Raji (cell line): ENCODE results near the gene SELENOF.

ENCODE experiments used
- POLR2A ChIP-seq: IDR thresholded peaks from 2 replicates; pipeline ENCODE4 v1.6.1; 2011; ENCODE audit warnings: low read depth, low read length, control low read depth; ENCODE audit not compliant: insufficient read depth

Gene SELENOF

GRCh38 chr1:86913896-86914600 is at the start of gene SELENOF:
Gene SELENOF (minus strand): TSS chr1:86914126. CDS start chr1:86914111, 15 bp downstream.
- peak; percentile 90 for TF ChIP-seq POLR2A

DNA sequence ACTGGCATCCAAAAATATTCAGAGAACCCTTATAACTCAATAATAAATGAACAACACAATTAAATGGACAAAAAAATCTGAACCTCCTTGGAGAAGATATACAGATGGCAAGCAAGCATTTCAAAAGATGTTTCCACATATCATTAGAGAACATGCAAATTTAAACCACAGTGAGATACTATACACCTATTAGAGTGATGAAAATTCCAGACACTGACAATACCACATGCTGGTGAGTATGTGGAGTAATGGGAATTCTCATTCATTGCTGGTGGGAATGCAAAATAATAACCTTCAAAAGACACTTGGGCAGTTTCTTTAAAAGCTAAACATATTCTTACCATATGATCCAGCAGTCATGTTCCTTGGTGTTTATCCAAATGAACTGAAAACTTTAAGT is 46.6 kb upstream of the SELENOF start:
- no peak for TF ChIP-seq POLR2A

DNA sequence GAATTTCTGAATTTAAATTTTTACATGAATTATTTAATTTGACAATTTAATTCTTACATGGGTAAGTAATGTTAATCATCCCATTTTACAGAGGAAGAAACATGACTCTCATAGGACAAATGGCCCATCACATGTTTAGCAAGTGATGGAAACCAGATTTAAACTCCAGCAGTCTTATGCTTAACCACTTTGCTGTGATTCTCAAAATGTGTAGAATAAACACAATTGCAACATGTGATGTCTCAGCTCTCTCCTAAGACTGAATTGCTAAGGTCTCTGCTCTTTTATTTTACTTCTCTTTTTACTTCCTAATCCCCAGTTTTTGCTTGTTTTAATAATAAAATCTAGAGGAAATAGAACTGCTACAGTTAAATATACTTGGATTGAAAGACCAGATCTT is 43.3 kb upstream of the SELENOF start:
- no peak for TF ChIP-seq POLR2A

- no peak for TF ChIP-seq POLR2A
These were observed 42.3 kb upstream of the SELENOF start for GRCh38 chr1:86956221-86956620.

DNA sequence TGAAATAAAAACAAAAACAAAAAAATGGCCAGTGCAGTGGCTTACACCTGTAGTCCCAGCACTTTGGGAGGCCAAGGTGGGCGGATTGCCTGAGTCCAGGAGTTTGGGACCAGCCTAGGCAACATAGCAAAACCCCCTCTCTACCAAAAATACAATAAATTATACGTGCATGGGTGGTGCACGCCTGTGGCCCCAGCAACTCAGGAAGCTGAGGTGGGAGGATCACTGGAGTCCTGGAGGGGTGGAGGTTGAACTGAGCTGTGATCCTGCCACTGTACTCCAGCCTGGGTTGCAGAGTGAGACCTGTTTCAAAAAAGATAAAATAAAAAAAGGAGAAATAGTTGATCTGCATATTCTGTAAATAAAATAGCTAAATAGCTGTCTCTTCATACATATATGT is 41.8 kb upstream of the SELENOF start:
- no peak for TF ChIP-seq POLR2A

- TF ChIP-seq POLR2A, result no peak
These were observed 39.2 kb upstream of the SELENOF start for GRCh38 chr1:86953167-86953566.

- no peak for TF ChIP-seq POLR2A
These were observed 37.5 kb upstream of the SELENOF start for GRCh38 chr1:86951430-86951829.

- no peak for TF ChIP-seq POLR2A
These were observed 36.9 kb upstream of the SELENOF start for GRCh38 chr1:86950712-86951419.

DNA sequence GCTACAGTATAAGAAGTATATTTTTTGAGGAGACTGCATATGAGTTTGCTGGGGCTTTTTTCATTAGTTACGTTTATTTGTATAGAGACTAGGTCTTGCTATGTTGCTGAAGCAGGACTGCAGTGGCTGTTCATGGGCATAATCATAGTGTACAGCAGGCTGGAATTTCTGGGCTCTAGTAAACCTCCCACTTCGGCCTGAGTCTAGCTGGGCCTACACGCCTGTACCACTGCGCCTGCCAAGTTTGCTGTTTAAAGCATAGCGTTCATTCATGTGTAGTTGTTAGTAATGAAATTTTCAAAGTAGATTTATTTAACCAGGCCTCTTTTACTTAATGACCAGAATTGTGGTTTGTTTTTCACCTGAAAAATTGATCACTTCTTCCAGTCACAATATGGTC is 34.3 kb upstream of the SELENOF start:
- no peak for TF ChIP-seq POLR2A

DNA sequence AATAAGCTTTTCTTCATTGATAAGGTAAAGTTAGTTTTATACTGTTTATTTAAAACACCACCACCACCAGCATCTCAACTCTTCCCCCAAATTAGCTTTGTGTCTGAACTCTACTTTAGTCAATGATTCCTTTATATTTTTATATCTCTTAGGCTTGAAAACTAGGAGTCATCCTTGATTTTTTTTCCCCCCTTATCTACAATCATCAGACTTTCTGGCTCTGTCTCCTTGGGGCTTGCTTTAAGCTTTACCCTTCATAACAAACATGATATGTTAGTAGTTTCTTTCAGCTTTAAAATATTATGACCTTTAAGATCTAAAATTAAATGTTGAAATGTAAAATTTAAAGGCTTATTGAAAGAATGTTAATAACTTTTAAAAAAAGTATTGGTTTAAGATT is 28.8 kb upstream of the SELENOF start:
- TF ChIP-seq POLR2A, result no peak

GRCh38 chr1:86942042-86942441 is 28.1 kb upstream of the SELENOF start:
- TF ChIP-seq POLR2A, result no peak

- no peak for TF ChIP-seq POLR2A
These were observed 26.7 kb upstream of the SELENOF start for GRCh38 chr1:86940599-86940998.

- no peak for TF ChIP-seq POLR2A
These were observed 25.5 kb upstream of the SELENOF start for GRCh38 chr1:86939406-86939805.

GRCh38 chr1:86938855-86939254 is 24.9 kb upstream of the SELENOF start:
- TF ChIP-seq POLR2A, result no peak

DNA sequence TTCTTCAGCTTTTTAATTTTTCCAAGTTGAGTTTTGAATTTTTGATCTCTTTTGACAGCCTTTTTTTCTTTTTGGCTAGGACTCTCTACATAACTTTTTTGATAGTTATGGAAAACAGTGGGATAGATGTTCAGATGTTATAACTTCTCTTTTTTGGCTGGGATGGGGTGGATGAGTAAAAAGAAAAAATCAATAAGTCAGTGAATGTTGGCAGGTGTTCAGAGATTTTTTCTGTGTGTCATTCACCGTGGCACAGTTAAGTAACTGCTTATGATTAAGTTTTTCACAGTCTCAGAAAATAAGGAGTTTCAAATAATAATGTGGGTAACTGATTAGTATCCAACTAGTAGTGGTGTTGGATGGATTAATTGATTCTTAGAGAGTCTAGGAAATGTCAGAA is 24.5 kb upstream of the SELENOF start:
- no peak for TF ChIP-seq POLR2A

- TF ChIP-seq POLR2A, result no peak
These were observed 19.8 kb upstream of the SELENOF start for GRCh38 chr1:86933562-86934377.
